GM12878 (cell line): ENCODE data around the gene ST7. TPM values are rescaled to one million over a fixed set of nuclear protein-coding genes. Genes with fewer than 3 reads are reported as not detected.

Source experiments
- ATAC-seq: fragments of 200-7000 bp; cut with Tn5 transposase; 3 replicates; pipeline ENCODE4 v1.9.1; 2020; ENCODE audit warnings: mild to moderate bottlenecking, moderate library complexity
- BruUV-seq: library from RNA; stranded (reverse); fragments of 400-500 nt; replicated peaks from 2 replicates; lab custom pipeline; 2021; lab: Mats Ljungman, UMichigan
- CTCF ChIA-PET: fragments of 300-600 bp; sonication (Branson Sonifier 250); formaldehyde crosslinking; extraction: SDS; loops from one replicate; lab custom pipeline; 2021; ENCODE audit warnings: inconsistent platforms; lab: Yijun Ruan, JAX
- POLR2A ChIA-PET: fragments of 350-600 bp; formaldehyde crosslinking; extraction: SDS; loops from one replicate; lab custom pipeline; 2021; ENCODE audit warnings: inconsistent platforms; lab: Charles Lee
- RAD21 ChIA-PET: fragments of 300-600 bp; sonication (Branson Sonifier 250); formaldehyde crosslinking; loops from one replicate; lab custom pipeline; 2023; ENCODE audit warnings: antibody characterized with exemption; ENCODE audit not compliant: unreplicated experiment; lab: Charles Lee
- SMC1A ChIA-PET: fragments of 300-600 bp; sonication (Branson Sonifier 250); formaldehyde crosslinking; loops from one replicate; lab custom pipeline; 2023; ENCODE audit not compliant: unreplicated experiment, uncharacterized antibody; lab: Charles Lee
- DNase-seq: peaks from one replicate; pipeline ENCODE4 v3.0.0-alpha.2; 2011; ENCODE audit warnings: low read depth, low spot score
- FAIRE-seq: peaks from 3 replicates; lab custom pipeline; 2011; peaks lifted over from hg19 to GRCh38; lab: Jason Lieb, UNC
- H2AFZ ChIP-seq: 2 replicates; pipeline ENCODE4 v1.6.0; 2011; ENCODE audit warnings: low read depth, low read length, control low read depth; ENCODE audit not compliant: control insufficient read depth
- H3K27ac ChIP-seq: 2 replicates; pipeline ENCODE4 v1.5.1; 2011; ENCODE audit warnings: control low read depth; ENCODE audit not compliant: control insufficient read depth, insufficient read depth
- H3K27me3 ChIP-seq, 2 experiments: replicated peaks in 1 of 2; 2 replicates each; pipeline versions ENCODE4 v1.6.0 to v1.6.1; 2011; ENCODE audit warnings: low read length in 1 of 2; ENCODE audit not compliant: control insufficient read depth in 2 of 2, insufficient read depth in 2 of 2
- H3K36me3 ChIP-seq, 2 experiments: 2 replicates each; pipeline ENCODE4 v1.5.1; 2011; ENCODE audit warnings: low read length in 1 of 2; ENCODE audit not compliant: control insufficient read depth in 2 of 2, insufficient read depth in 2 of 2
- H3K4me1 ChIP-seq: 2 replicates; pipeline ENCODE4 v1.6.1; 2011; ENCODE audit warnings: mild to moderate bottlenecking, low read length, moderate library complexity, mixed read lengths; ENCODE audit not compliant: control insufficient read depth, insufficient read depth
- H3K4me2 ChIP-seq: 2 replicates; pipeline ENCODE4 v1.6.0; 2011; ENCODE audit warnings: control low read depth; ENCODE audit not compliant: control insufficient read depth, insufficient read depth
- H3K4me3 ChIP-seq: fragments of 200-600 bp; sonication (generic); 2 replicates; pipeline ENCODE4 v1.5.1; 2016
- H3K79me2 ChIP-seq: 2 replicates; pipeline ENCODE4 v1.6.0; 2011; ENCODE audit warnings: low read length; ENCODE audit not compliant: control insufficient read depth, insufficient read depth
- H3K9ac ChIP-seq: 2 replicates; pipeline ENCODE4 v1.8.0; 2011; ENCODE audit warnings: low read length, control low read depth, mixed read lengths; ENCODE audit not compliant: control insufficient read depth, insufficient read depth
- H3K9me3 ChIP-seq: replicated peaks from 3 replicates; pipeline ENCODE4 v1.5.1; 2011; ENCODE audit warnings: mild to moderate bottlenecking, low read length; ENCODE audit not compliant: control insufficient read depth, insufficient read depth
- H4K20me1 ChIP-seq: 2 replicates; pipeline ENCODE4 v1.6.0; 2011; ENCODE audit not compliant: control insufficient read depth, insufficient read depth
- ASH2L ChIP-seq: fragments of 300-600, 200-600 bp; sonication (generic); IDR thresholded peaks from 2 replicates; pipeline ENCODE4 v1.6.1; 2017; ENCODE audit warnings: low read depth, mild to moderate bottlenecking, borderline replicate concordance
- ATF3 ChIP-seq: IDR thresholded peaks from 2 replicates; pipeline ENCODE4 v1.6.1; 2011; ENCODE audit warnings: low read depth, mild to moderate bottlenecking, low read length, moderate library complexity, borderline replicate concordance; ENCODE audit errors: extremely low read depth
- CHD1 ChIP-seq: IDR thresholded peaks from 2 replicates; pipeline ENCODE4 v1.6.1; 2012; ENCODE audit warnings: low read depth, low read length, improper control_type of control experiment
- E4F1 ChIP-seq: fragments of 450-650 bp; IDR thresholded peaks from 2 replicates; pipeline ENCODE4 v1.6.1; 2018; ENCODE audit warnings: borderline replicate concordance, mild to moderate bottlenecking; ENCODE audit not compliant: partially characterized antibody
- ESRRA ChIP-seq: IDR thresholded peaks from 2 replicates; pipeline ENCODE4 v1.6.1; 2012; ENCODE audit warnings: mild to moderate bottlenecking, low read length, improper control_type of control experiment
- HCFC1 ChIP-seq: fragments of 150-350 bp; IDR thresholded peaks from 2 replicates; pipeline ENCODE4 v1.6.1; 2014; ENCODE audit warnings: low read length
- RELA ChIP-seq: fragments of 450-650 bp; IDR thresholded peaks from 2 replicates; pipeline ENCODE4 v1.8.0; 2014; ENCODE audit warnings: borderline replicate concordance; ENCODE audit not compliant: partially characterized antibody
- TBL1XR1 ChIP-seq: IDR thresholded peaks from 2 replicates; pipeline ENCODE4 v1.6.1; 2012; ENCODE audit warnings: low read depth, low read length, improper control_type of control experiment
- USF1 ChIP-seq: IDR thresholded peaks from 2 replicates; pipeline ENCODE4 v1.6.1; 2011; ENCODE audit warnings: borderline replicate concordance, low read depth, mild to moderate bottlenecking, moderate library complexity, mixed read lengths, low read length; ENCODE audit not compliant: insufficient read depth; ENCODE audit errors: extremely low read length
- whole genome bisulfite sequencing: methylation state at CpG from one replicate; pipeline ENCODE4 v1.1.6; 2016; ENCODE audit warnings: low lambda C conversion rate; ENCODE audit not compliant: insufficient replicate concordance, insufficient coverage; ENCODE audit errors: missing lambda C conversion rate; 5-methylcytosine and 5-hydroxymethylcytosine counted together
- in situ Hi-C: fragments of 300-500 bp; cut with MboI; formaldehyde crosslinking; loops from 9 replicates; pipeline ENCODE4 v1.14.3; 2018; ENCODE audit warnings: mixed read lengths
- intact Hi-C: fragments of 100-400 bp; cut with micrococcal nuclease; formaldehyde crosslinking; loops from one replicate; pipeline ENCODE4 v1.14.2; 2022; ENCODE audit not compliant: unreplicated experiment
- polyA plus RNA-seq, 11 experiments: library from polyadenylated mRNA; depleted of rRNA in 4 of 11; unstranded in 6 of 11; stranded (reverse) in 5 of 11; fragments of >200 nt; fragmentation: Nextera tagmentation in 4 of 11; fragmentation: Illumina TruSeq in 1 of 11; extraction: Ambion mirVana in 4 of 11; extraction: Trizol in 1 of 11; gene quantifications; 1 replicate in 1 of 11; 2 replicates in 10 of 11; pipeline versions ENCODE4 v1.2.1 to v1.2.3, GENCODE V29; 2011 to 2016; ENCODE audit warnings: inconsistent platforms in 2 of 11, missing spikeins in 2 of 11, low read depth in 1 of 11
- total RNA-seq, 4 experiments: library from RNA; depleted of rRNA in 3 of 4; stranded (reverse); fragments of >200 nt in 3 of 4; fragmentation: Illumina TruSeq in 1 of 4; extraction: Trizol in 1 of 4; gene quantifications; 2 replicates each; pipeline versions ENCODE4 v1.2.1 to v1.2.3, GENCODE V29; 2013 to 2021

ST7 gene
- total and polyA plus RNA-seq, 10 of the 15 experiments (the other 5 are each of a cell fraction or from before 2014, with no cell fraction given): 27.7 to 76.4 (median 53.6) TPM

- SMC1A ChIA-PET: interaction anchor here (0.6 to 5.7 kb wide), 22 partner anchors 11 to 125 kb away, joined by 3 to 33 read pairs (median 4); no protein-coding TSS in a partner anchor
- no peaks in the 10 kb centered on the region for H3K9me3 ChIP-seq
- WGBS: 75% methylated on average over 4 of the region's 4 CpGs
- no peaks in the 10 kb centered on the region for H3K27me3 ChIP-seq
- TF ChIP-seq TBL1XR1 (no peak), E4F1 (no peak), RELA (no peak), ASH2L (no peak), ATF3 (no peak), USF1 (no peak), ESRRA (no peak), HCFC1 (no peak), CHD1 (no peak)
- TF ChIP-seq, all 136 proteins: peak for 0
- DNase-seq (no peak), FAIRE-seq (no peak), ATAC-seq (peak; percentile 12)
- Histone ChIP-seq H4K20me1 (no peaks in the 10 kb centered on the region), H3K36me3 (no peaks in the 10 kb centered on the region; a peak in 1 of 4 replicates), H3K9ac (no peak overlapping the region), H3K79me2 (peaks cover 45% of the 10 kb centered on the region), H3K4me1 (peaks cover 10% of the 10 kb centered on the region; the same call in 1 of the 2 replicates), H3K4me2 (peak overlapping the region; percentile 27; the same call in 1 of the 2 replicates), H3K4me3 (no peak overlapping the region), H3K27ac (no peak overlapping the region), H2AFZ (no peak overlapping the region)
- ChIA-PET RAD21 (interaction anchor here (1.0 to 1.6 kb wide), 5 partner anchors 63 to 155 kb away, joined by 3 to 6 read pairs (median 4); partner anchors contain the start of gene ST7), POLR2A (interaction anchor here (0.8 to 1.3 kb wide), 4 partner anchors 10 to 79 kb away, joined by 3 to 4 read pairs (median 3); no protein-coding TSS in a partner anchor), CTCF (interaction anchor here (0.9 to 2.2 kb wide), 10 partner anchors 9 to 103 kb away, joined by 3 to 7 read pairs (median 4); no protein-coding TSS in a partner anchor)
- no TSS peak for BruUV-seq
- in situ Hi-C loops (no loop called here), intact Hi-C loops (no loop called here)
Measured at GRCh38 chr7:117087639-117088396, 134.5 kb downstream of the ST7 start.
